ENCODE results near the gene ACR. TPM values are rescaled to one million over a fixed set of nuclear protein-coding genes. Genes with fewer than 3 reads are reported as not detected.

ACR gene
- total RNA-seq, 1 donor, result not detected

- no peak for DNase-seq (ENCODE audit: low read depth)
- H3K4me3 ChIP-seq (ENCODE audit: low read depth, low read length), result no peak overlapping the region
- TF ChIP-seq CTCF (IDR thresholded peaks at IDR 0.05; ENCODE audit: insufficient read depth, low read depth, low read length), result no peak
Measured at GRCh38 chr22:50727678-50728522, 10.1 kb upstream of the ACR start.

- TF ChIP-seq CTCF (IDR thresholded peaks at IDR 0.05; ENCODE audit: insufficient read depth, low read depth, low read length), result no peak
- no peak overlapping the region for H3K4me3 ChIP-seq (ENCODE audit: low read depth, low read length)
- DNase-seq (ENCODE audit: low read depth), result no peak
Measured at GRCh38 chr22:50728523-50728931, 9.5 kb upstream of the ACR start.

GRCh38 chr22:50729391-50730012 is 8.5 kb upstream of the ACR start:
- TF ChIP-seq CTCF (IDR thresholded peaks at IDR 0.05; ENCODE audit: insufficient read depth, low read depth, low read length), result no peak
- DNase-seq (ENCODE audit: low read depth), result no peak
- H3K4me3 ChIP-seq (ENCODE audit: low read depth, low read length), result no peak overlapping the region

- no peak for DNase-seq (ENCODE audit: low read depth)
- no peak for TF ChIP-seq CTCF (IDR thresholded peaks at IDR 0.05; ENCODE audit: insufficient read depth, low read depth, low read length)
- H3K4me3 ChIP-seq (ENCODE audit: low read depth, low read length), result no peak overlapping the region
Measured at GRCh38 chr22:50730013-50730891, 7.8 kb upstream of the ACR start.

GRCh38 chr22:50730941-50731661 is 6.9 kb upstream of the ACR start:
- no peak for DNase-seq (ENCODE audit: low read depth)
- no peak for TF ChIP-seq CTCF (IDR thresholded peaks at IDR 0.05; ENCODE audit: insufficient read depth, low read depth, low read length)
- H3K4me3 ChIP-seq (ENCODE audit: low read depth, low read length), result no peak overlapping the region

All from fibroblast of villous mesenchyme (primary cell).